NCI-H774 (cell line): ENCODE results near the gene SLC9B1.
"Not testable (repeated sequence)": the region's sequence is repeated elsewhere in the genome, so short reads cannot be mapped to it uniquely, and the experiment has no call there.

Experiments used
- DNase-seq: peaks from one replicate; lab custom pipeline; 2025; lab: John Stamatoyannopoulos, UW

The SLC9B1 gene

GRCh38 chr4:102878349-102878748 is 141.2 kb downstream of the SLC9B1 start:
- DNase-seq: not testable (repeated sequence)

GRCh38 chr4:102877477-102878106 is 141.9 kb downstream of the SLC9B1 start:
- DNase-seq: not testable (repeated sequence)

GRCh38 chr4:102871772-102872171 is 147.7 kb downstream of the SLC9B1 start:
- no peak for DNase-seq

- DNase-seq: no peak
These were observed 149.8 kb downstream of the SLC9B1 start for GRCh38 chr4:102869569-102870197.

- DNase-seq: peak; percentile 73
These were observed 150.5 kb downstream of the SLC9B1 start, which contains the start of gene CISD2 for GRCh38 chr4:102868781-102869568. TSS of gene CISD2 (plus strand) at chr4:102868992. CDS start at chr4:102869085, 93 bp downstream.

GRCh38 chr4:102868153-102868780 is 151.2 kb downstream of the SLC9B1 start:
- DNase-seq: no peak

- DNase-seq: no peak
These were observed 152.0 kb downstream of the SLC9B1 start for GRCh38 chr4:102867278-102868152.

GRCh38 chr4:102865327-102865726 is 154.2 kb downstream of the SLC9B1 start:
- DNase-seq: not testable (repeated sequence)

GRCh38 chr4:102862747-102863146 is 156.8 kb downstream of the SLC9B1 start:
- DNase-seq: no peak

GRCh38 chr4:102862016-102862415 is 157.5 kb downstream of the SLC9B1 start:
- no peak for DNase-seq

- no peak for DNase-seq
These were observed 158.7 kb downstream of the SLC9B1 start for GRCh38 chr4:102860611-102861324.

- DNase-seq: no peak
These were observed 160.6 kb downstream of the SLC9B1 start for GRCh38 chr4:102858828-102859464.
